ENCODE data around the gene TPCN2. TPM values are rescaled to one million over a fixed set of nuclear protein-coding genes. Genes with fewer than 3 reads are reported as not detected.

The TPCN2 gene
- total RNA-seq, 2 experiments from 2014 or later: 16.0 to 17.0 TPM

- no peaks in the 10 kb centered on the region for H3K36me3 Mint-ChIP-seq (ENCODE audit: low read depth)
- intact Hi-C loops (cut with micrococcal nuclease): loop anchor here (10.0 kb wide), 1 partner anchor 107 kb away; no protein-coding TSS in a partner anchor
- no peak for DNase-seq
- ATAC-seq: no peak
- H3K4me1 Mint-ChIP-seq (ENCODE audit: low read depth): peaks cover 26% of the 10 kb centered on the region
- H3K27ac Mint-ChIP-seq: no peak overlapping the region
- POLR2A ChIA-PET: interaction anchor here (1.2 kb wide), 1 partner anchor 77 kb away, joined by 3 read pairs; no protein-coding TSS in a partner anchor
- no peak for TF ChIP-seq CTCF (IDR thresholded peaks at IDR 0.05)
- no peaks in the 10 kb centered on the region for H3K27me3 Mint-ChIP-seq
- H3K4me3 Mint-ChIP-seq: no peak overlapping the region
- CTCF ChIA-PET: no interaction called here
- peaks cover 14% of the 10 kb centered on the region for H3K9me3 Mint-ChIP-seq
Observed at GRCh38 chr11:69127884-69128283, 79.2 kb downstream of the TPCN2 start.

DNA sequence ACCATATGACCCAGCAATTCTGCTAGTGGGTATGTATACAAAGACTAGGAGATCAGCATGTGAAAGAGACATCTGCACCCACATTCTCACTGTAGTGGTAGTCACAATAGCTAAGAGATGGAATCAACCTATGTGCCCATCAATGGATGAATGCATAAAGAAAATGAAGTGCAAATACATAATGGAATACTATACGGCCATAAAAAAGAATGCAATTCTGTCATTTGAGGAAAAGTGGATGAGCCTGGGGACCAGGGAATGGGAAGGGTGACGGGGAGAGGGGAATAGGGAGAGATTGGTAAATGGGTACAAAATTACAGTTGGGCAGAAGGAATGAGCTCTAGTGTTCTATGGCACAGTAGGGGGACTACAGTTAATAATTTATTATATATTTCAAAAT is 80.3 kb downstream of the TPCN2 start:
- ChIA-PET CTCF (no interaction called here), POLR2A (no interaction called here)
- no peak for TF ChIP-seq CTCF (IDR thresholded peaks at IDR 0.05)
- Mint-ChIP-seq H3K36me3 (ENCODE audit: low read depth) (no peaks in the 10 kb centered on the region), H3K4me1 (ENCODE audit: low read depth) (peaks cover 15% of the 10 kb centered on the region), H3K27ac (no peak overlapping the region), H3K4me3 (no peak overlapping the region), H3K27me3 (no peaks in the 10 kb centered on the region), H3K9me3 (peaks cover 22% of the 10 kb centered on the region)
- ATAC-seq (no peak), DNase-seq (no peak)
- intact Hi-C loops (cut with micrococcal nuclease): loop anchor here (10.0 kb wide), 1 partner anchor 106 kb away; no protein-coding TSS in a partner anchor

DNA sequence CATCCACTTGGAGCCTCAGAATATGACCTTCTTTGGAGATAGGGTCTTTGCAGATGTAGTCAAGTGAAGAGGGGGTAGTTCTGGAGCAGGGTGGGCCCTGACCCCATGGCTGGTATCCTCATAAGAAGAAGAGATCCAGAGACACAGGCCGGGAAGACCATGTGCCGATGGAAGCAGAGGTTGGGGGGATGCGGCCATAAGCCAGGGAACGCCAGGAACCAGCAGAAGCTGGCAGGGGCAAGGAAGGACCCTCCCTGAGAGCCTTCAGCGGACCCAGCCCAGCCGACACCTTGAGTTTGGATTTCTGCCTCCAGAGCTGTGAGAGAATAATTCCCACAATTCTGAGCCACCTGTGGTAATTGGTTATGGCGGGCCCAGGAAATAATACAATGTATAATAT is 80.9 kb downstream of the TPCN2 start:
- Mint-ChIP-seq H3K36me3 (ENCODE audit: low read depth) (no peaks in the 10 kb centered on the region), H3K4me3 (no peak overlapping the region), H3K9me3 (peaks cover 22% of the 10 kb centered on the region), H3K27ac (no peak overlapping the region), H3K4me1 (ENCODE audit: low read depth) (peaks cover 12% of the 10 kb centered on the region), H3K27me3 (no peaks in the 10 kb centered on the region)
- no peak for TF ChIP-seq CTCF (IDR thresholded peaks at IDR 0.05)
- ChIA-PET CTCF (no interaction called here), POLR2A (no interaction called here)
- ATAC-seq (no peak), DNase-seq (no peak)
- intact Hi-C loops (cut with micrococcal nuclease): loop anchor here (10.0 kb wide), 1 partner anchor 105 kb away; no protein-coding TSS in a partner anchor

GRCh38 chr11:69130654-69131053 is 81.9 kb downstream of the TPCN2 start:
- DNase-seq: no peak
- Mint-ChIP-seq H3K9me3 (peaks cover 22% of the 10 kb centered on the region), H3K27ac (no peak overlapping the region), H3K4me1 (ENCODE audit: low read depth) (peaks cover 15% of the 10 kb centered on the region), H3K4me3 (no peak overlapping the region), H3K36me3 (ENCODE audit: low read depth) (peaks cover 4% of the 10 kb centered on the region), H3K27me3 (no peaks in the 10 kb centered on the region)
- no peak for TF ChIP-seq CTCF (IDR thresholded peaks at IDR 0.05)
- ATAC-seq: no peak
- ChIA-PET CTCF (no interaction called here), POLR2A (no interaction called here)
- intact Hi-C loops (cut with micrococcal nuclease): no loop called here

DNA sequence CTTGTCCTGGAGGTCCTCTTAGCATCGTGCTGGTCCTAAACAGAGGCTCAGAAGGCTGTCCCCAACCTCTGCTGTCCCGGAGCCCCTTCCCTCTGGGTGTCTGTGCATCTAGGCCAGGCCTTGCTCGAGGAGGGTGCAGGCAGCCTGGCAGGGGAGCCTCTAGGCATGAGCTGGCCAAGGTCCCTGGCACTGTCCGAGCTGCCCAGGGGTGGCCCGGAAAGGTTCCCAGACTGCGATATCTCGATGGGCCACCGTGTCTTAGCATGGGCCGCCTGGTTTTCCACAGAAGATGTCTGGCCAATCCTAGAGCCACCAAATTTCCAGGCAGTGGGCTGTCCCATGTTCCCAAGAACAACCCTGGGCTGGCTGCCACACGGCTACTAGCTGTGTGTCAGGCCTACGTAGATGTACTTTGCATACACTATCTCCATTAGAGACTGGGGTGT is 82.4 kb downstream of the TPCN2 start:
- peaks cover 19% of the 10 kb centered on the region for H3K4me1 Mint-ChIP-seq (ENCODE audit: low read depth)
- intact Hi-C loops (cut with micrococcal nuclease): no loop called here
- H3K27me3 Mint-ChIP-seq: no peaks in the 10 kb centered on the region
- no peak overlapping the region for H3K27ac Mint-ChIP-seq
- H3K36me3 Mint-ChIP-seq (ENCODE audit: low read depth): peaks cover 8% of the 10 kb centered on the region
- DNase-seq: no peak
- ChIA-PET POLR2A (no interaction called here), CTCF (no interaction called here)
- TF ChIP-seq CTCF (IDR thresholded peaks at IDR 0.05): no peak
- no peak overlapping the region for H3K4me3 Mint-ChIP-seq
- H3K9me3 Mint-ChIP-seq: peaks cover 22% of the 10 kb centered on the region
- ATAC-seq: no peak
